HT1080 (cell line): ENCODE data around the gene OR11H6. TPM values are rescaled to one million over a fixed set of nuclear protein-coding genes. Genes with fewer than 3 reads are reported as not detected.

Experiments used
- DNase-seq: peaks from one replicate; pipeline ENCODE4 v3.0.0-alpha.2; 2015; ENCODE audit warnings: low read depth
- small RNA-seq: library from RNA; depleted of rRNA; stranded (forward); fragments of <200 nt; gene quantifications from one replicate; pipeline ENCODE3, GENCODE V24; 2014
- total RNA-seq: library from RNA; depleted of rRNA; stranded (reverse); fragments of >200 nt; shearing (Covaris generic); gene quantifications from 2 replicates; pipeline ENCODE4 v1.2.3, GENCODE V29; 2014; rRNA removed

Gene OR11H6
- total RNA-seq, 1 experiment from 2014 or later: not detected

- peak; percentile 91 for DNase-seq
These were observed 39.2 kb downstream of the OR11H6 start for GRCh38 chr14:20262642-20263128.

- DNase-seq: peak; percentile 27
These were observed 40.9 kb downstream of the OR11H6 start for GRCh38 chr14:20264361-20264760.

GRCh38 chr14:20274062-20274461 is 50.6 kb downstream of the OR11H6 start:
- DNase-seq: no peak

Small RNA genes lying within 50 kb of the gene (small RNA-seq; reads per million reads assigned to genes)
- not detected for gene GTF2IP22

Other genes with a start within 250 kb of the OR11H6 start
- gene OR4K15, start 248.1 kb upstream of the OR11H6 start, total RNA-seq: not detected in 2 replicates
- not detected in 2 replicates for gene OR4Q2, start 221.5 kb upstream of the OR11H6 start, total RNA-seq
- not detected in 2 replicates for gene OR4K14, start 204.4 kb upstream of the OR11H6 start, total RNA-seq
- not detected in 2 replicates for gene OR4K13, start 187.7 kb upstream of the OR11H6 start, total RNA-seq
- gene OR4L1, start 163.7 kb upstream of the OR11H6 start, total RNA-seq: not detected in 2 replicates
- not detected in 2 replicates for gene OR4K17, start 113.0 kb upstream of the OR11H6 start, total RNA-seq
- not detected in 2 replicates for gene OR4N5, start 84.9 kb upstream of the OR11H6 start, total RNA-seq
- gene OR11G2, start 32.8 kb upstream of the OR11H6 start, total RNA-seq: not detected in 2 replicates
- gene OR11H7, start 5.3 kb downstream of the OR11H6 start, total RNA-seq: not detected in 2 replicates
- gene OR11H4, start 15.6 kb downstream of the OR11H6 start, total RNA-seq: not detected in 2 replicates
- gene TTC5, start 82.2 kb downstream of the OR11H6 start, total RNA-seq: 13.5 and 15.6 TPM in 2 replicates
- gene CCNB1IP1, start 109.6 kb downstream of the OR11H6 start, total RNA-seq: 47.6 and 60.6 TPM in 2 replicates
- 30.5 and 30.8 TPM in 2 replicates for gene PARP2, start 119.9 kb downstream of the OR11H6 start, total RNA-seq
- gene TEP1, start 189.8 kb downstream of the OR11H6 start, total RNA-seq: 9.4 TPM in 2 replicates
- gene KLHL33, start 212.5 kb downstream of the OR11H6 start, total RNA-seq: not detected in 2 replicates
- 50.1 and 52.1 TPM in 2 replicates for gene OSGEP, start 231.1 kb downstream of the OR11H6 start, total RNA-seq
- 139 and 207 TPM in 2 replicates for gene APEX1, start 231.5 kb downstream of the OR11H6 start, total RNA-seq
- gene PIP4P1, start 237.7 kb downstream of the OR11H6 start, total RNA-seq: 20.5 and 21.0 TPM in 2 replicates
- 167 and 204 TPM in 2 replicates for gene PNP, start 245.7 kb downstream of the OR11H6 start, total RNA-seq